K562 (cell line): ENCODE data around the gene NT5C2. TPM values are rescaled to one million over a fixed set of nuclear protein-coding genes. Genes with fewer than 3 reads are reported as not detected.

Experiments
- CC2D1A ChIP-seq: fragments of 450-650 bp; IDR thresholded peaks from 2 replicates; pipeline ENCODE4 v1.6.1; 2017; ENCODE audit warnings: mild to moderate bottlenecking
- FOXJ2 ChIP-seq: fragments of 200-800 bp; sonication (Bioruptor generic); IDR thresholded peaks from 2 replicates; pipeline ENCODE4 v1.6.1; 2016; ENCODE audit warnings: missing genetic modification characterization, missing compliant biosample characterization
- LARP7 ChIP-seq: fragments of 450-650 bp; IDR thresholded peaks from 2 replicates; pipeline ENCODE4 v1.6.1; 2016
- MTA2 ChIP-seq: fragments of 450-650 bp; IDR thresholded peaks from 2 replicates; pipeline ENCODE4 v1.6.1; 2016; ENCODE audit warnings: low read depth
- PML ChIP-seq: IDR thresholded peaks from 2 replicates; pipeline ENCODE4 v1.6.1; 2012; ENCODE audit warnings: low read length, inconsistent platforms
- SOX6 ChIP-seq: fragments of 450-650 bp; IDR thresholded peaks from 2 replicates; pipeline ENCODE4 v1.6.1; 2014; ENCODE audit warnings: mild to moderate bottlenecking
- THRAP3 ChIP-seq: fragments of 450-650 bp; IDR thresholded peaks from 2 replicates; pipeline ENCODE4 v1.6.1; 2016; ENCODE audit warnings: mild to moderate bottlenecking, inconsistent platforms, borderline replicate concordance
- TRIM28 ChIP-seq: fragments of 450-650 bp; IDR thresholded peaks from 2 replicates; pipeline ENCODE4 v1.6.1; 2017
- ZNF444 ChIP-seq: fragments of 250-450 bp; sonication (Bioruptor Pico); IDR thresholded peaks from 2 replicates; pipeline ENCODE4 v1.4.0; 2020; ENCODE audit warnings: mild to moderate bottlenecking, moderate library complexity
- ZNF644 ChIP-seq: fragments of 200-800 bp; sonication (Bioruptor generic); IDR thresholded peaks from 2 replicates; pipeline ENCODE4 v1.6.1; 2016; ENCODE audit warnings: low read depth, missing genetic modification characterization, missing compliant biosample characterization
- polyA plus RNA-seq, 8 experiments: library from polyadenylated mRNA; depleted of rRNA in 4 of 8; stranded (reverse) in 5 of 8; unstranded in 3 of 8; fragments of >200 nt; fragmentation: Nextera tagmentation in 2 of 8; fragmentation: Illumina TruSeq in 1 of 8; extraction: Ambion mirVana in 2 of 8; extraction: Trizol in 1 of 8; gene quantifications; 2 replicates each; pipeline versions ENCODE4 v1.2.1 to v1.2.3, GENCODE V29; 2011 to 2014; ENCODE audit warnings: inconsistent platforms in 1 of 8, missing spikeins in 1 of 8
- total RNA-seq, 7 experiments: library from RNA; depleted of rRNA in 6 of 7; stranded (reverse); fragments of >200 nt in 6 of 7; fragmentation: Illumina TruSeq in 2 of 7; extraction: Trizol in 2 of 7; gene quantifications; 2 replicates each; pipeline versions ENCODE4 v1.2.1 to v1.2.3, GENCODE V29; 2011 to 2021; ENCODE audit warnings: low replicate concordance in 1 of 7
- TF ChIP-seq, protein P1 (sequence below): fragments of 450-650 bp; formaldehyde crosslinking; conservative IDR thresholded peaks from 2 replicates; pipeline ENCODE4 v1.4.0; 2022; ENCODE audit warnings: mild to moderate bottlenecking, missing genetic modification characterization
- TF ChIP-seq, protein P2 (sequence below): sonication (generic); formaldehyde crosslinking; IDR thresholded peaks from 2 replicates; pipeline ENCODE4 v1.8.1; 2022; ENCODE audit warnings: missing genetic modification reagents

NT5C2 gene
- total and polyA plus RNA-seq, 9 of the 15 experiments (the other 6 are each of a cell fraction or from before 2014, with no cell fraction given), result 11.3 to 45.2 (median 27.7) TPM

DNA sequence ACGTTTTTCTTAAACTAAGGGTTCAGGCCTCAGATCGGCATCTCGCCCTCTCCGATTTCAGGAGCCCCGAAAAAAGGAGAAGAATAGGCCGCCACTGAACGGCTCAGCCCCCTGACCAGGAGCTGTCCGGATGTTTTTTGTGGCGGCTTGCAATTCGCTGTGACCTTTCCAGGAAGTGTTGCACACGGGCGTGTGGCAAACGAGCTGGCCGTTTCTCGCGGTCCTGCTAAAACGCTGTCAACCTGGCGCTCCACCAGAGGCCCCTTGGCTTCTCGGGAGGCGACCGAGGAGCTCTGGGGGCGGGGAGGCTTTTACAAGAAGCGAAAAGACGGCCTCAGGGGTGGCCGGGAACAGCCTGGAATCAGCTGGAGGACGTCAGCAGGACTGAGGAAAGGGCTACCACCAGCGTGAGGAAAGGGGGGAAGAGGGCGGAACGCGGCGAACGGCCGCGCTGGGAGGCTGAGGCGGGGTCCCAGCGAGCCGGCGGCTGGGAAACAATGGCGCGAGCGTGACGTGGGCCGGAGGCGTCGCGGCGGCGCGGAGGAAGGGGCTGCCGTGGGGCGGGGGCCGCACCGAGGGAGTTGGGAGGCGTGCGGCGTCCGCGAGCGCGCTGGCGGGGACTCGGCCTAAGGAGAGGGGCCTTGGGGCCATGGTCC, 493 bp downstream of the NT5C2 start (continued):
- TF ChIP-seq FOXJ2 (no peak), ZNF444 (CRISPR knock-in tag) (no peak), THRAP3 (no peak), ZNF644 (tag) (no peak), SOX6 (no peak), MTA2 (no peak), LARP7 (no peak), TRIM28 (no peak), CC2D1A (no peak), PML (no peak; the same call in 1 of the 2 replicates)
- TF ChIP-seq, protein P1, sequence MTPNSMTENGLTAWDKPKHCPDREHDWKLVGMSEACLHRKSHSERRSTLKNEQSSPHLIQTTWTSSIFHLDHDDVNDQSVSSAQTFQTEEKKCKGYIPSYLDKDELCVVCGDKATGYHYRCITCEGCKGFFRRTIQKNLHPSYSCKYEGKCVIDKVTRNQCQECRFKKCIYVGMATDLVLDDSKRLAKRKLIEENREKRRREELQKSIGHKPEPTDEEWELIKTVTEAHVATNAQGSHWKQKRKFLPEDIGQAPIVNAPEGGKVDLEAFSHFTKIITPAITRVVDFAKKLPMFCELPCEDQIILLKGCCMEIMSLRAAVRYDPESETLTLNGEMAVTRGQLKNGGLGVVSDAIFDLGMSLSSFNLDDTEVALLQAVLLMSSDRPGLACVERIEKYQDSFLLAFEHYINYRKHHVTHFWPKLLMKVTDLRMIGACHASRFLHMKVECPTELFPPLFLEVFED (CRISPR knock-in tag), result no peak
- TF ChIP-seq, protein P2, sequence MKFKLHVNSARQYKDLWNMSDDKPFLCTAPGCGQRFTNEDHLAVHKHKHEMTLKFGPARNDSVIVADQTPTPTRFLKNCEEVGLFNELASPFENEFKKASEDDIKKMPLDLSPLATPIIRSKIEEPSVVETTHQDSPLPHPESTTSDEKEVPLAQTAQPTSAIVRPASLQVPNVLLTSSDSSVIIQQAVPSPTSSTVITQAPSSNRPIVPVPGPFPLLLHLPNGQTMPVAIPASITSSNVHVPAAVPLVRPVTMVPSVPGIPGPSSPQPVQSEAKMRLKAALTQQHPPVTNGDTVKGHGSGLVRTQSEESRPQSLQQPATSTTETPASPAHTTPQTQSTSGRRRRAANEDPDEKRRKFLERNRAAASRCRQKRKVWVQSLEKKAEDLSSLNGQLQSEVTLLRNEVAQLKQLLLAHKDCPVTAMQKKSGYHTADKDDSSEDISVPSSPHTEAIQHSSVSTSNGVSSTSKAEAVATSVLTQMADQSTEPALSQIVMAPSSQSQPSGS, result no peak
- TF ChIP-seq, all 486 proteins: peak for 52
